Measurements from ENCODE around the gene C6orf47.

The C6orf47 gene

GRCh38 chr6:31617010-31617409 lies 43.6 kb downstream of the C6orf47 start:
- H3K4me3 ChIP-seq (ENCODE audit: low read length) = no peak overlapping the region
- no peaks in the 10 kb centered on the region for H3K27me3 ChIP-seq (ENCODE audit: insufficient read depth, low read length)
- no peak overlapping the region for H2AFZ ChIP-seq (ENCODE audit: low read depth, low read length)
- H3K36me3 ChIP-seq (ENCODE audit: insufficient read depth, low read length) = peaks cover under 1% of the 10 kb centered on the region
- H3K9me3 ChIP-seq (ENCODE audit: low read length) = no peaks in the 10 kb centered on the region
- peaks cover 8% of the 10 kb centered on the region for H3K4me1 ChIP-seq (ENCODE audit: insufficient read depth, low read length)

- H3K27me3 ChIP-seq (ENCODE audit: insufficient read depth, low read length) = no peaks in the 10 kb centered on the region
- no peak overlapping the region for H2AFZ ChIP-seq (ENCODE audit: low read depth, low read length)
- no peaks in the 10 kb centered on the region for H3K36me3 ChIP-seq (ENCODE audit: insufficient read depth, low read length)
- H3K9me3 ChIP-seq (ENCODE audit: low read length) = no peaks in the 10 kb centered on the region
- peaks cover 3% of the 10 kb centered on the region for H3K4me1 ChIP-seq (ENCODE audit: insufficient read depth, low read length)
- no peak overlapping the region for H3K4me3 ChIP-seq (ENCODE audit: low read length)
Measured at GRCh38 chr6:31615748-31616147, 44.8 kb downstream of the C6orf47 start.

DNA sequence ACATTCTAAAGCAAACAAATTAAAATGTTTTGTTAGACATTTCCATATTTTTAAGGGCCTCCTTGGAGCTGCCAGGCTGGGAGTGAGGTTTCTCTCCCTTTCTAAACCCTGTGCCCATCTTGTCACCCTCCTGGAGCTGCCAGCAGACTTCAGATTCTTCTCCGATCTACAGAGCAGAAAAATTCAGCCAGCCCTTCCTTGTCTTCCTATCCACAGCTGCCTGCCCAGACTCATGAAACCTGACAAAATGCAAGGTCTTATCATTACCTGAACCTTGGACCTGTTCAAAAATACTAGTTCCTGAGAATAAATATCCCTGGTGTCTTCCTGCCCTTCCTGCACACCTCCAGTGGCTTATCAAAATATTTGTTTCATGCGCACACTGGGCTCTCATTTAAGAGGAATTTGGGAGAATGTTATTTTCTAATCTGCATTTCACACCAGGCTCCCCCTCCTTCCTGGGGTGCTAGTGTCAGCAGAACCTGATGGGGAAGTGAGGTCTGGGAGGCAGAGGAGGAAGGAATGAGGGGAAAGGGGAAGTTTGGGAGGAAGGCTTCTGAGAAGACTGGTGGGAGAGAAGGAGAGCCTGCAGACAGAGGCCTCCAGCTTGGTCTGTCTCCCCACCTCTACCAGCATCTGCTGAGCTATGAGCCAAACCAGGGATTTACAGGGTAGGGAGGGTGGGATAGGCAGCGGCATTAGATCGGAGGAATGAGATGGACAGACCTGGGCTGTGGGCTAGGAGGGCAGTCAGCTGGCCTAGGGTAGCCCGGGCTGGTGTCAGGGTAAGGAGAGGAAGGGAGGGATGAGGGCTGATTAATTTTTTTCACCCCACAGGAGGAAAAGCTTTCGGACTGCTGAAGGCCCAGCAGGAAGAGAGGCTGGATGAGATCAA lies 45.6 kb downstream of the C6orf47 start, which contains the start of gene AIF1:
TSS of gene AIF1 (plus strand) at position 551 of the 895 bp plus-strand sequence. CDS start at position 647, 96 bp downstream.
- Histone ChIP-seq H2AFZ (ENCODE audit: low read depth, low read length) (no peak within 1 kb of the TSS), H3K4me3 (ENCODE audit: low read length) (no peak within 1 kb of the TSS), H3K36me3 (ENCODE audit: insufficient read depth, low read length) (no peaks in the 10 kb centered on the region), H3K9me3 (ENCODE audit: low read length) (no peaks in the 10 kb centered on the region), H3K4me1 (ENCODE audit: insufficient read depth, low read length) (peaks cover 3% of the 10 kb centered on the region), H3K27me3 (ENCODE audit: insufficient read depth, low read length) (no peaks in the 10 kb centered on the region)

DNA sequence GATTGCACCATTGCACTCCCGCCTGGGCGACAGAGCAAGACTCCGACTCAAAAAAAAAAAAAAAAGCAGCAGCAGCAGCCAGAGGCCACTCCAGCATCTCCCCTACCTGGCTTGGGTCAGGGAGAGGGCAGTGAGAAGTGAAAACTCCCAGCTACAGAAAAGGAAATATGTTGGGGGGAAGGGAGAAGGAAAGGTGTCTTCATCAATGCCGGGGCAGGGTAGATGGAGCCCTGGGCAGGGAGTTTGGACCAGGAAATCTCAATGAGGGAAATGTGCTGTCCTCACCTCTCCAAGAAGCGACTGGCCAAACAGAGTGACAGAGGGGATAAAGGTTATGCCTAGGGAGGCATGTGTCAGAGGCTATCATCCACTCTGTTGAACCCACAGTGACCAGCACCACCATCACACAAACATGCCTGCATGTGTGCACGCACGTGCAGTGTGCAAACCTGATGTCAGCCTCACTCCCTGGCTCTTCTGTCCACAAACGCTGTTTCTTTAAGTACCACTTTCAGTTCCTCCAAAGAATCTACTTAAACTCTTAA lies 46.4 kb downstream of the C6orf47 start:
- Histone ChIP-seq H2AFZ (ENCODE audit: low read depth, low read length) (no peak overlapping the region), H3K4me1 (ENCODE audit: insufficient read depth, low read length) (no peaks in the 10 kb centered on the region), H3K9me3 (ENCODE audit: low read length) (no peaks in the 10 kb centered on the region), H3K36me3 (ENCODE audit: insufficient read depth, low read length) (no peaks in the 10 kb centered on the region), H3K4me3 (ENCODE audit: low read length) (no peak overlapping the region), H3K27me3 (ENCODE audit: insufficient read depth, low read length) (no peaks in the 10 kb centered on the region)

DNA sequence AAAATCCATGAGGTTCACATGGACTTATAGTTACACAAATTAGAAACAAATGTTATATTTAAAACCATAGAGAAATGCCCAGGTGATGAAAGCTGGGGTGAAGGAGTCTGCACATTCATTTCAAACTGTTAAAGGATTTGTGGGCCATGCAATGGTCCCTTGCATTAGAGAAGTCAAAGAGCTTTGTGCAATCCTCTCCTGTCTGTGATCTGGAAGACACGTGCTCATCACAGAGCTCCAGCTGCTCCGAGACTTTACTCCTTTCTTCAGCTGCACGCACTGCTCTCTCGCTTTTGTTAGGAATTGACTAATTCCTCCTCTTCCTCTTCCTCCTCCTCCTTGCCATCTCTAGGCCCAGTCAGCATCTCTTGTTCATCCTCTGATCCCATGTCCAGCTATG lies 49.6 kb downstream of the C6orf47 start:
- H3K9me3 ChIP-seq (ENCODE audit: low read length) = no peaks in the 10 kb centered on the region
- H3K4me3 ChIP-seq (ENCODE audit: low read length) = no peak overlapping the region
- no peaks in the 10 kb centered on the region for H3K27me3 ChIP-seq (ENCODE audit: insufficient read depth, low read length)
- H2AFZ ChIP-seq (ENCODE audit: low read depth, low read length) = no peak overlapping the region
- H3K4me1 ChIP-seq (ENCODE audit: insufficient read depth, low read length) = no peaks in the 10 kb centered on the region
- H3K36me3 ChIP-seq (ENCODE audit: insufficient read depth, low read length) = no peaks in the 10 kb centered on the region

DNA sequence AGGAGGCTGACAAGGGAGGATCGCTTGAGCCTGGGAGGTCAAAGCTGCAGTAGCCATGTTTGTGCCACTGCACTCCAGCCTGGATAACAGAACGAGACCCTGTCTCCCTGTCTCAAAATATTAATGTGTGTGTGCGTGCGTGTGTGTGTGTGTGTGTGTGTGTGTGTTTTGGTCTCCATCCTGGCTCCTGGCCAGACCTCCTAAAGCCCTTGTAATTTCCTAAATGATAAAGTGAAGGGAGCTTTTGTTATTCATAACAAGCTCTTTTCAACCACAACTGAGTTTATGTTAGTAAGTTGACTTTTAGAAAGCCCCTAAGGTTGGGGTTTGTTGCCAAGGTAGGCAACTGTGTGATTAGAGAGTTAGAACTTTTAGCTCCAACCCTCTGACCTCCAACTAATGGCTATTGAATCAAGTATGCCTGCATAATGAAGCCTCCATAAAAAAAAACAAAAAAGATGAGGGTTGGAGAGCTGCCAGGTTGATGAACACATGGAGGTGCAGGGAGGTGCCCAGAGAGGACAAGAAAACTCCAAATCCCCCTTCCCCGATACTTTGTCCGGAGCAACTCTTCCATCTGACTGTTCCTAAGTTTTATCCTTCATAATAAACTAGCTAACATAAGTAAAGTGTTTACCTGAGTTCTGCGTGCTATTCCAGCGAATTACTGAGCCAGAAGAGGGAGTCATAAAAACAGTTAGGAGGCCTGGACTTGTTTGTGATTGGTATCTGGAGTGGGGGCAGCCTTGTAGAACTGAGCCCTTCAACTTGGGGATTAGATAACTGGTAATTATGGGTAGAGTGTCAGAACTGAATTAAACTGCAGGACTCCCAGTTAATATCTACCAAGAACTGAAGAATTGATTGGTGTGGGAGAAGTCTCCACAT lies 50.8 kb downstream of the C6orf47 start:
- Histone ChIP-seq H3K9me3 (ENCODE audit: low read length) (no peaks in the 10 kb centered on the region), H3K36me3 (ENCODE audit: insufficient read depth, low read length) (no peaks in the 10 kb centered on the region), H3K4me3 (ENCODE audit: low read length) (no peak overlapping the region), H2AFZ (ENCODE audit: low read depth, low read length) (no peak overlapping the region), H3K27me3 (ENCODE audit: insufficient read depth, low read length) (no peaks in the 10 kb centered on the region), H3K4me1 (ENCODE audit: insufficient read depth, low read length) (no peaks in the 10 kb centered on the region)
